Heart left ventricle (tissue), 16 donors: ENCODE results near the gene MYCT1. TPM values are rescaled to one million over a fixed set of nuclear protein-coding genes. Genes with fewer than 3 reads are reported as not detected.

Experiments
- ATAC-seq, 4 donors: fragments of 200-7000 bp; cut with Tn5 transposase; one replicate each; pipeline ENCODE4 v1.9.1; 2020 to 2022; ENCODE audit warnings: moderate library complexity in 4 of 4, mild to moderate bottlenecking in 3 of 4, moderate number of reproducible peaks in 1 of 4
- DNase-seq, 5 donors: peaks; one replicate each; pipeline ENCODE4 v3.0.0-alpha.2; 2020
- H3K27ac ChIP-seq, 12 donors: fragments of 200-600 bp; sonication (generic) in 4 of 12; one replicate each; pipeline versions ENCODE4 v1.5.0 to v1.8.0; 2016 to 2022; ENCODE audit warnings: mild to moderate bottlenecking in 2 of 12
- H3K27me3 ChIP-seq, 9 donors: fragments of 200-600 bp; sonication (generic) in 2 of 9; one replicate each; pipeline versions ENCODE4 v1.5.1 to v1.8.0; 2016 to 2022; ENCODE audit warnings: mild to moderate bottlenecking in 3 of 9
- H3K36me3 ChIP-seq, 9 donors: fragments of 200-600 bp; sonication (generic) in 2 of 9; one replicate each; pipeline versions ENCODE4 v1.5.0 to v1.8.0; 2018 to 2022; ENCODE audit warnings: mild to moderate bottlenecking in 2 of 9
- H3K4me1 ChIP-seq, 12 donors: fragments of 200-600 bp; sonication (generic) in 4 of 12; one replicate each; pipeline versions ENCODE4 v1.5.0 to v1.8.0; 2016 to 2022; ENCODE audit warnings: mild to moderate bottlenecking in 3 of 12
- H3K4me3 ChIP-seq, 12 donors: fragments of 200-600 bp; sonication (generic) in 4 of 12; one replicate each; pipeline versions ENCODE4 v1.5.0 to v1.8.0; 2017 to 2022; ENCODE audit warnings: mild to moderate bottlenecking in 9 of 12, moderate library complexity in 4 of 12
- H3K9me3 ChIP-seq, 12 donors: fragments of 200-600 bp; sonication (generic) in 4 of 12; one replicate each; pipeline versions ENCODE4 v1.5.0 to v1.8.0; 2016 to 2022; ENCODE audit warnings: mild to moderate bottlenecking in 1 of 12
- CTCF ChIP-seq, 12 donors: fragments of 200-600 bp; sonication (generic) in 4 of 12; IDR thresholded peaks; one replicate each; pipeline versions ENCODE4 v1.5.0 to v1.8.0; 2018 to 2022; ENCODE audit warnings: antibody characterized with exemption in 12 of 12, mild to moderate bottlenecking in 5 of 12
- POLR2A ChIP-seq, 2 donors: fragments of 450-650 bp; IDR thresholded peaks; one replicate each; pipeline ENCODE4 v1.6.1; 2017; ENCODE audit warnings: antibody characterized with exemption in 2 of 2, mild to moderate bottlenecking in 2 of 2, moderate library complexity in 2 of 2
- WGBS, 4 donors: extraction: QIAGEN DNeasy Blood & Tissue Kit in 2 of 4; methylation state at CpG; one replicate each; pipeline versions ENCODE4 v1.1.5 to v1.1.7; 2013 to 2018; 5-methylcytosine and 5-hydroxymethylcytosine counted together
- intact Hi-C, 10 donors: fragments of 100-400 bp; cut with DNase I; formaldehyde crosslinking; loops; one replicate each; pipeline versions ENCODE4 v1.11.1 to v1.14.2; 2022
- long read RNA-seq, 3 donors: library from polyadenylated mRNA; unstranded; transcript quantifications; one replicate each; pipeline ENCODE4 v2.0.0, GENCODE V29; 2020 to 2021
- polyA plus RNA-seq, 2 donors: library from polyadenylated mRNA; stranded (reverse); fragments of 200-250 nt; gene quantifications; one replicate each; pipeline ENCODE4 v1.2.3, GENCODE V29; 2013
- total RNA-seq, 9 donors: library from RNA; depleted of rRNA in 2 of 9; stranded (reverse); fragments of >200 nt in 2 of 9; fragmentation: NEBNext Ultra II Directional in 3 of 9; extraction: Animal tissue kit (Norgen Biotek cat#: 25700) in 3 of 9; gene quantifications; one replicate each; pipeline versions ENCODE4 v1.1.0 to v1.2.4, GENCODE V29; 2016 to 2023
- donor health status: ischemic (EF 13 %, LVEDD 7.1; RV severe dilation, severe dysfunction).
- donor health status: healthy with polysubstance abuse.
- donor health status: DM: no; HTN: yes; CAD: no.
- donor health status: DM: no; HTN: no; CAD: no.
- donor health status: ischemic (EF 25% LVEDD 6.9; RV normal size, moderate dysfunction).
- donor health status: ischemic (EF 25% LVEDD 5.7; RV mildly dilated, moderate dysfunction).
- donor health status: healthy.
- donor health status: DM: yes; HTN: yes; CAD: no.
- donor health status: ischemic (EF 35%, LVEDD 5.7; RV mildly dilated, moderate dysfunction).
- donor health status: nonischemic (EF 11% LVEDD 7.7; RV severe dilation, severe dysfunction).
- donor health status: DM: yes; HTN: yes; CAD: no.
- donor health status: PGD.
- donor health status: ischemic (EF 29% LVEDD 5.4; RV normal size, mild dysfunction).
- donor health status: nonischemic (EF 23%, LVEDD 6.1; RV moderate dilation, normal function).

MYCT1 gene
- 10 to 100 TPM in 8 of 9 donors, 1 to 10 TPM in 1; 8.4 to 20.8 (median 15.8) TPM for total RNA-seq
- polyA plus RNA-seq = 10 to 100 TPM; 13.6 to 13.7 TPM
- long read RNA-seq, donor 1, partial matches to known transcripts = 0 of 6 reads
- long read RNA-seq, donor 1, other reads (novel, unspliced or antisense) = 4 of 6 reads
- long read RNA-seq, donor 2, transcript MYCT1-201 (2 exons, 3,030 nt) = major isoform, 23 of 28 reads
- long read RNA-seq, donor 2, partial matches to known transcripts = 0 of 28 reads
- long read RNA-seq, donor 2, other reads (novel, unspliced or antisense) = 2 of 28 reads
- long read RNA-seq, donor 3, partial matches to known transcripts = 0 of 2 reads
- long read RNA-seq, donor 3, other reads (novel, unspliced or antisense) = 1 of 2 reads

DNA sequence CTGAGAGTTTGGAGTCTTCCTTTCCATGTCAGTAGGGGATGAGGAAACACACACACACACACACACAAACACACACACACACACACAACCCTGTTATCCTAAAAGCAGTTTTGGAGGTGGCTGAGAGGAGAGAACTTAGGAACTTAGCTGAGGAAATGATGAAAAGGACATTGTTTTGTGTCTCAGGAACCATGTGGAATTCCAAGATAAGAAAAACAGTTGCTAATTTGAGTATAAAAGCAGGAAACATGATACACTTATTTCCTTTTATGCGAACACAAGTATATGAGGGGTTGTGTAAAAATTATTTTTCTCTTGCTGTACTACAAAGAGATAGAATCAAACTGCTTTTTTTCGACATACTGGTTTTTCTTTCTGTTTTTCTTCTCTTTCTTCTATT is at the start of gene MYCT1:
TSS of gene MYCT1 (plus strand) at position 264 of the 400 bp plus-strand sequence. CDS start at position 270, 6 bp downstream.
- H3K27ac ChIP-seq = peak within 1 kb of the TSS; percentile 36 to 82 (median 71)
- WGBS, 4 donors = 43 to 55% (median 48%) methylated on average over 2 of the region's 2 CpGs
- TF ChIP-seq POLR2A (IDR thresholded peaks at IDR 0.05) (peak in 1 of 2 donors; percentile 16), CTCF (IDR thresholded peaks at IDR 0.05) (no peak)

GRCh38 chr6:152648105-152648504 is 49.6 kb upstream of the MYCT1 start:
- Histone ChIP-seq H3K4me1 (no peaks in the 10 kb centered on the region), H3K9me3 (no peaks in the 10 kb centered on the region), H3K4me3 (no peak overlapping the region), H3K36me3 (no peaks in the 10 kb centered on the region), H3K27me3 (no peaks in the 10 kb centered on the region), H3K27ac (peak overlapping the region in 1 of 12 donors; percentile 4)
- ATAC-seq (peak in 1 of 4 donors; percentile 37), DNase-seq (no peak)
- intact Hi-C loops = loop anchor here in 2 of 10 donors (10.0 kb wide), 1 partner anchor 163 kb away; no protein-coding TSS in a partner anchor
- TF ChIP-seq CTCF (IDR thresholded peaks at IDR 0.05) (no peak), POLR2A (IDR thresholded peaks at IDR 0.05) (no peak)
- WGBS, 4 donors = 56 to 76% (median 67%) methylated on average over 2 of the region's 2 CpGs

More for the DNA sequence above, at the start of gene MYCT1:
- no peaks in the 10 kb centered on the region for H3K9me3 ChIP-seq
- H3K27me3 ChIP-seq = peaks cover 0 to 4% (median 0%) of the 10 kb centered on the region in 9 donors
- H3K4me1 ChIP-seq = peaks cover 0 to 17% (median 0%) of the 10 kb centered on the region in 12 donors
- peak in 1 of 5 donors; percentile 41 for DNase-seq
- H3K4me3 ChIP-seq = peak within 1 kb of the TSS in 11 of 12 donors; percentile 20 to 56 (median 48)
- intact Hi-C loops = no loop called here
- peak; percentile 60 to 82 (median 72) for ATAC-seq
- H3K36me3 ChIP-seq = no peaks in the 10 kb centered on the region

DNA sequence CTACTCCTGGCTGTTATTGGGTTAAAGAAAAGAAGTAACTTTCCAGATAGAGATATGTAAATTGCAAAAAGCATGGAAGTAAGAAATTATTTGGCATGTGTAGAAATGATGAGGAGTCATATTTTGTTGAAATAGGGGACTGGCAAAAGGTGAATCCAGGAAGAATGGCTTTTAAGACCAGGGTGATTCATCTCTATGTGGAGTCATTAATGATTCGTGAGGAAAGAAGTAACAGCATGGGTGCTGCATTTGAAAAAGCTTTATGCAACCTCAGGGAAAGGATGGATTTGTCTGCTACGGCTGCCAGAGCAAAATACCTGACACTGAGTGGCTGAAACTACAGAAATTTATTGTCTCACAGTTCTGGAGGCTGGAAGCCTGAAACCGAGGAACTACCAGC is 45.7 kb upstream of the MYCT1 start:
- WGBS, 4 donors = 73 to 81% (median 78%) methylated on average over 3 of the region's 3 CpGs
- Histone ChIP-seq H3K27me3 (no peaks in the 10 kb centered on the region), H3K36me3 (no peaks in the 10 kb centered on the region), H3K9me3 (no peaks in the 10 kb centered on the region), H3K27ac (no peak overlapping the region), H3K4me1 (no peaks in the 10 kb centered on the region), H3K4me3 (no peak overlapping the region)
- DNase-seq (no peak), ATAC-seq (no peak)
- no peak for TF ChIP-seq CTCF (IDR thresholded peaks at IDR 0.05)
- intact Hi-C loops = no loop called here

DNA sequence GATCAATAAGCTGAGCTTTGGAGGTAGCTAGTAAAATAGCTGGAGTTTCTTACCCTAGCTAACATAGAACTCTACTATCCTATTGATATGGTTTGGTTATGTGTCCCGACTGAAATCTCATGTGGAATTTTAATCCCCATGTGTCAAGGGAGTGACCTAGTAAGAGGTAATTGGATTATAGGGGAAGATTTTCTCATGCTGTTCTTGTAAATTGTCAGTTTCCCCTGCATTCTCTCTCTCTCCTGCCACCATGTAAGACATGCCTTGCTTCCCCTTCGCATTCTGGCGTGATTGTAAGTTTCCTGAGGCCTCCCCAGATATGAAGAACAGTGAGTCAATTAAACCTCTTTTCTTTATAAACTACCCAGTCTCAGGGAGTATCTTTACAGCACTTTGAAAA is 35.9 kb upstream of the MYCT1 start:
- TF ChIP-seq CTCF (IDR thresholded peaks at IDR 0.05) (no peak), POLR2A (IDR thresholded peaks at IDR 0.05) (no peak)
- no peak overlapping the region for H3K27ac ChIP-seq
- no peak overlapping the region for H3K4me3 ChIP-seq
- ATAC-seq (no peak), DNase-seq (no peak)
- no peaks in the 10 kb centered on the region for H3K4me1 ChIP-seq
- no peaks in the 10 kb centered on the region for H3K36me3 ChIP-seq
- intact Hi-C loops = no loop called here
- no peaks in the 10 kb centered on the region for H3K27me3 ChIP-seq
- peaks cover 0 to 5% (median 0%) of the 10 kb centered on the region in 12 donors for H3K9me3 ChIP-seq
- WGBS, 4 donors = 73 to 90% (median 84%) methylated on average over 3 of the region's 3 CpGs
